DND-41 (cell line): Measurements from ENCODE around the gene TACO1.

ENCODE experiments used
- ATAC-seq: fragments of 200-7000 bp; cut with Tn5 transposase; 3 replicates; pipeline ENCODE4 v1.9.1; 2021; ENCODE audit warnings: low read depth; ENCODE audit not compliant: insufficient read depth
- DNase-seq: peaks from one replicate; pipeline ENCODE4 v3.0.0-alpha.2; 2020
- H2AFZ ChIP-seq: 2 replicates; pipeline ENCODE4 v1.6.0; 2012; ENCODE audit warnings: low read depth, low read length
- H3K27ac ChIP-seq: 2 replicates; pipeline ENCODE4 v1.5.1; 2012; ENCODE audit warnings: low read length, inconsistent platforms
- H3K27me3 ChIP-seq: fragments of 200-600 bp; sonication (generic); 2 replicates; pipeline ENCODE4 v1.6.0; 2012; ENCODE audit warnings: low read length, mild to moderate bottlenecking, inconsistent platforms; ENCODE audit not compliant: insufficient read depth, poor library complexity
- H3K36me3 ChIP-seq: 2 replicates; pipeline ENCODE4 v1.5.1; 2012; ENCODE audit warnings: low read length, inconsistent platforms; ENCODE audit not compliant: insufficient read depth
- H3K4me1 ChIP-seq: 2 replicates; pipeline ENCODE4 v1.5.1; 2012; ENCODE audit warnings: mild to moderate bottlenecking, low read length; ENCODE audit not compliant: insufficient read depth
- H3K4me2 ChIP-seq: 2 replicates; pipeline ENCODE4 v1.6.0; 2012; ENCODE audit warnings: mild to moderate bottlenecking, moderate library complexity, low read length, inconsistent platforms; ENCODE audit not compliant: insufficient read depth
- H3K4me3 ChIP-seq, 2 experiments: fragments of 200-600 bp in 1 of 2; shearing (Covaris generic) in 1 of 2; 2 replicates each; pipeline ENCODE4 v1.5.1; 2012 to 2016; ENCODE audit warnings: inconsistent platforms in 2 of 2, low read length in 2 of 2, mild to moderate bottlenecking in 2 of 2, low read depth in 1 of 2, moderate library complexity in 1 of 2
- H3K79me2 ChIP-seq: 2 replicates; pipeline ENCODE4 v1.6.0; 2012; ENCODE audit warnings: low read length, inconsistent platforms; ENCODE audit not compliant: insufficient read depth
- H3K9ac ChIP-seq: 2 replicates; pipeline ENCODE4 v1.6.0; 2012; ENCODE audit warnings: low read depth, mild to moderate bottlenecking, inconsistent platforms, low read length, moderate library complexity
- H3K9me3 ChIP-seq: 2 replicates; pipeline ENCODE4 v1.5.1; 2012; ENCODE audit warnings: low read length, moderate library complexity, mild to moderate bottlenecking, inconsistent platforms; ENCODE audit not compliant: insufficient read depth, severe bottlenecking
- H4K20me1 ChIP-seq: 2 replicates; pipeline ENCODE4 v1.6.0; 2012; ENCODE audit warnings: low read length; ENCODE audit not compliant: insufficient read depth
- CTCF ChIP-seq: IDR thresholded peaks from 2 replicates; pipeline ENCODE4 v1.5.1; 2012; ENCODE audit warnings: borderline replicate concordance, low read length, moderate library complexity, mild to moderate bottlenecking; ENCODE audit not compliant: poor library complexity, severe bottlenecking; ENCODE audit errors: extremely low read depth
- EZH2 ChIP-seq: IDR thresholded peaks from 3 replicates; pipeline ENCODE4 v1.6.1; 2012; ENCODE audit warnings: borderline replicate concordance, low read depth, mild to moderate bottlenecking, moderate library complexity, low read length, inconsistent platforms; ENCODE audit not compliant: severe bottlenecking

The TACO1 gene

GRCh38 chr17:63635290-63635689 is 34.6 kb downstream of the TACO1 start:
- H3K27ac ChIP-seq: no peak overlapping the region
- no peak for ATAC-seq

GRCh38 chr17:63635787-63636186 is 35.1 kb downstream of the TACO1 start:
- ATAC-seq: no peak

More at GRCh38 chr17:63635290-63635689, 34.6 kb downstream of the TACO1 start:
- Histone ChIP-seq H3K27me3 (no peaks in the 10 kb centered on the region), H3K9ac (no peak overlapping the region), H4K20me1 (peaks cover 22% of the 10 kb centered on the region), H3K4me1 (no peaks in the 10 kb centered on the region), H3K36me3 (peaks cover 72% of the 10 kb centered on the region), H3K4me2 (no peak overlapping the region), H3K4me3 (no peak overlapping the region), H3K79me2 (peaks cover 27% of the 10 kb centered on the region), H2AFZ (no peak overlapping the region), H3K9me3 (no peaks in the 10 kb centered on the region)
- DNase-seq: no peak
- TF ChIP-seq CTCF (no peak), EZH2 (no peak)

GRCh38 chr17:63639125-63639524 is 38.4 kb downstream of the TACO1 start:
- Histone ChIP-seq H3K4me3 (no peak overlapping the region), H3K9ac (no peak overlapping the region), H3K27me3 (no peaks in the 10 kb centered on the region), H3K27ac (no peak overlapping the region), H3K4me1 (no peaks in the 10 kb centered on the region), H3K4me2 (no peak overlapping the region), H3K9me3 (no peaks in the 10 kb centered on the region), H3K36me3 (peaks cover 66% of the 10 kb centered on the region), H3K79me2 (peaks cover 2% of the 10 kb centered on the region; the same call in 1 of the 2 replicates), H4K20me1 (peaks cover 8% of the 10 kb centered on the region; the same call in 1 of the 2 replicates), H2AFZ (no peak overlapping the region)
- DNase-seq (no peak), ATAC-seq (no peak)
- TF ChIP-seq CTCF (no peak), EZH2 (no peak)

More at GRCh38 chr17:63635787-63636186, 35.1 kb downstream of the TACO1 start:
- Histone ChIP-seq H3K79me2 (peaks cover 22% of the 10 kb centered on the region), H4K20me1 (peaks cover 22% of the 10 kb centered on the region), H3K9me3 (no peaks in the 10 kb centered on the region), H3K36me3 (peaks cover 74% of the 10 kb centered on the region), H3K4me2 (no peak overlapping the region), H3K9ac (no peak overlapping the region), H2AFZ (no peak overlapping the region), H3K27me3 (no peaks in the 10 kb centered on the region), H3K4me1 (no peaks in the 10 kb centered on the region), H3K27ac (no peak overlapping the region), H3K4me3 (no peak overlapping the region)
- TF ChIP-seq EZH2 (no peak), CTCF (no peak)
- DNase-seq: no peak

- Histone ChIP-seq H3K4me1 (no peaks in the 10 kb centered on the region), H2AFZ (no peak overlapping the region)
Measured at GRCh38 chr17:63640038-63640437, 39.3 kb downstream of the TACO1 start.

More at GRCh38 chr17:63640038-63640437, 39.3 kb downstream of the TACO1 start:
- DNase-seq (no peak), ATAC-seq (no peak)
- peaks cover 61% of the 10 kb centered on the region for H3K36me3 ChIP-seq
- no peaks in the 10 kb centered on the region for H3K9me3 ChIP-seq
- H3K9ac ChIP-seq: no peak overlapping the region
- 0 out of 2 replicates have a peak, but pooled peaks cover 3% of the 10 kb centered on the region for H4K20me1 ChIP-seq
- TF ChIP-seq CTCF (no peak), EZH2 (no peak)
- no peaks in the 10 kb centered on the region for H3K27me3 ChIP-seq
- no peaks in the 10 kb centered on the region for H3K79me2 ChIP-seq
- H3K4me3 ChIP-seq: no peak overlapping the region
- no peak overlapping the region for H3K27ac ChIP-seq
- no peak overlapping the region for H3K4me2 ChIP-seq
